Heart left ventricle (tissue), 16 donors: Measurements from ENCODE around the gene CINP. TPM values are rescaled to one million over a fixed set of nuclear protein-coding genes. Genes with fewer than 3 reads are reported as not detected.
"Not testable (repeated sequence)": the region's sequence is repeated elsewhere in the genome, so short reads cannot be mapped to it uniquely, and the experiment has no call there.

Source experiments
- ATAC-seq, 4 donors: fragments of 200-7000 bp; cut with Tn5 transposase; one replicate each; pipeline ENCODE4 v1.9.1; 2020 to 2022; ENCODE audit warnings: moderate library complexity in 4 of 4, mild to moderate bottlenecking in 3 of 4, moderate number of reproducible peaks in 1 of 4
- DNase-seq, 5 donors: peaks; one replicate each; pipeline ENCODE4 v3.0.0-alpha.2; 2020
- H3K27ac ChIP-seq, 12 donors: fragments of 200-600 bp; sonication (generic) in 4 of 12; one replicate each; pipeline versions ENCODE4 v1.5.0 to v1.8.0; 2016 to 2022; ENCODE audit warnings: mild to moderate bottlenecking in 2 of 12
- H3K27me3 ChIP-seq, 9 donors: fragments of 200-600 bp; sonication (generic) in 2 of 9; one replicate each; pipeline versions ENCODE4 v1.5.1 to v1.8.0; 2016 to 2022; ENCODE audit warnings: mild to moderate bottlenecking in 3 of 9
- H3K36me3 ChIP-seq, 9 donors: fragments of 200-600 bp; sonication (generic) in 2 of 9; one replicate each; pipeline versions ENCODE4 v1.5.0 to v1.8.0; 2018 to 2022; ENCODE audit warnings: mild to moderate bottlenecking in 2 of 9
- H3K4me1 ChIP-seq, 12 donors: fragments of 200-600 bp; sonication (generic) in 4 of 12; one replicate each; pipeline versions ENCODE4 v1.5.0 to v1.8.0; 2016 to 2022; ENCODE audit warnings: mild to moderate bottlenecking in 3 of 12
- H3K4me3 ChIP-seq, 12 donors: fragments of 200-600 bp; sonication (generic) in 4 of 12; one replicate each; pipeline versions ENCODE4 v1.5.0 to v1.8.0; 2017 to 2022; ENCODE audit warnings: mild to moderate bottlenecking in 9 of 12, moderate library complexity in 4 of 12
- H3K9me3 ChIP-seq, 12 donors: fragments of 200-600 bp; sonication (generic) in 4 of 12; one replicate each; pipeline versions ENCODE4 v1.5.0 to v1.8.0; 2016 to 2022; ENCODE audit warnings: mild to moderate bottlenecking in 1 of 12
- POLR2A ChIP-seq, 2 donors: fragments of 450-650 bp; IDR thresholded peaks; one replicate each; pipeline ENCODE4 v1.6.1; 2017; ENCODE audit warnings: antibody characterized with exemption in 2 of 2, mild to moderate bottlenecking in 2 of 2, moderate library complexity in 2 of 2
- WGBS, 4 donors: extraction: QIAGEN DNeasy Blood & Tissue Kit in 2 of 4; methylation state at CpG; one replicate each; pipeline versions ENCODE4 v1.1.5 to v1.1.7; 2013 to 2018; 5-methylcytosine and 5-hydroxymethylcytosine counted together
- intact Hi-C, 10 donors: fragments of 100-400 bp; cut with DNase I; formaldehyde crosslinking; loops; one replicate each; pipeline versions ENCODE4 v1.11.1 to v1.14.2; 2022
- polyA plus RNA-seq, 2 donors: library from polyadenylated mRNA; stranded (reverse); fragments of 200-250 nt; gene quantifications; one replicate each; pipeline ENCODE4 v1.2.3, GENCODE V29; 2013
- total RNA-seq, 9 donors: library from RNA; depleted of rRNA in 2 of 9; stranded (reverse); fragments of >200 nt in 2 of 9; fragmentation: NEBNext Ultra II Directional in 3 of 9; extraction: Animal tissue kit (Norgen Biotek cat#: 25700) in 3 of 9; gene quantifications; one replicate each; pipeline versions ENCODE4 v1.1.0 to v1.2.4, GENCODE V29; 2016 to 2023
- TF ChIP-seq, protein P1 (sequence below), 12 donors: fragments of 200-600 bp; sonication (generic) in 4 of 12; IDR thresholded peaks; one replicate each; pipeline versions ENCODE4 v1.5.0 to v1.8.0; 2018 to 2022; ENCODE audit warnings: antibody characterized with exemption in 12 of 12, mild to moderate bottlenecking in 5 of 12
- donor health status: ischemic (EF 13 %, LVEDD 7.1; RV severe dilation, severe dysfunction).
- donor health status: healthy with polysubstance abuse.
- donor health status: DM: no; HTN: yes; CAD: no.
- donor health status: DM: no; HTN: no; CAD: no.
- donor health status: ischemic (EF 25% LVEDD 6.9; RV normal size, moderate dysfunction).
- donor health status: ischemic (EF 25% LVEDD 5.7; RV mildly dilated, moderate dysfunction).
- donor health status: healthy.
- donor health status: DM: yes; HTN: yes; CAD: no.
- donor health status: ischemic (EF 35%, LVEDD 5.7; RV mildly dilated, moderate dysfunction).
- donor health status: nonischemic (EF 11% LVEDD 7.7; RV severe dilation, severe dysfunction).
- donor health status: DM: yes; HTN: yes; CAD: no.
- donor health status: PGD.
- donor health status: ischemic (EF 29% LVEDD 5.4; RV normal size, mild dysfunction).
- donor health status: nonischemic (EF 23%, LVEDD 6.1; RV moderate dilation, normal function).

The CINP gene
- total and polyA plus RNA-seq, 11 donors: 26.4 to 51.6 (median 35.3) TPM

DNA sequence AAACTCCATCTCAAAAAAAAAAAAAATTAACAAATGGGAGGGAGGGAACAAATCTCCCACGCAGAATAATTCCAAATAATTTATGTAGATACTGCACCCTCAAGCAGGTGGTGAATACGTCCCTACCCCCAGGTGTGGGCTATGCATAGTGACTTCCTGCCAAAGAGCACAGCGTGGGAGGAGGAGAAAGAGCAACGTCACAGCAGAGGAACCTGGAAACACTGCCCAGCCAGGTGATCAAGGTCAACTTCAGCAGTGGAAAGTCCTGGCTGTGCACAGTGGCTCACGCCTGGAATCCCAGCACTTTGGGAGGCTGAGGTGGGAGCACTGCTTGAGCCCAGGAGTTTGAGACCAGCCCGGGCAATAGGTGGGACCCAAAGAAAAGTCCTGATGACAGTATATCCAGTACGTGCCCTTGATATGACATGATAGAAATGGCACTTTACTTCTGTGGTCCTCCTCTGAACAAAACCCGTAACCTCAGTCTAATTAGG lies 9.5 kb downstream of the CINP start:
- Histone ChIP-seq H3K27ac (no peak overlapping the region), H3K4me3 (no peak overlapping the region), H3K9me3 (no peaks in the 10 kb centered on the region), H3K27me3 (no peaks in the 10 kb centered on the region), H3K36me3 (peaks cover 0 to 94% (median 81%) of the 10 kb centered on the region in 9 donors), H3K4me1 (peaks cover 0 to 24% (median 11%) of the 10 kb centered on the region in 12 donors)
- no peak for ATAC-seq
- WGBS, 4 donors: 83 to 88% (median 84%) methylated on average over 8 of the region's 8 CpGs
- DNase-seq: no peak
- intact Hi-C loops: no loop called here
- no peak for TF ChIP-seq POLR2A (IDR thresholded peaks at IDR 0.05)
- TF ChIP-seq, protein P1, sequence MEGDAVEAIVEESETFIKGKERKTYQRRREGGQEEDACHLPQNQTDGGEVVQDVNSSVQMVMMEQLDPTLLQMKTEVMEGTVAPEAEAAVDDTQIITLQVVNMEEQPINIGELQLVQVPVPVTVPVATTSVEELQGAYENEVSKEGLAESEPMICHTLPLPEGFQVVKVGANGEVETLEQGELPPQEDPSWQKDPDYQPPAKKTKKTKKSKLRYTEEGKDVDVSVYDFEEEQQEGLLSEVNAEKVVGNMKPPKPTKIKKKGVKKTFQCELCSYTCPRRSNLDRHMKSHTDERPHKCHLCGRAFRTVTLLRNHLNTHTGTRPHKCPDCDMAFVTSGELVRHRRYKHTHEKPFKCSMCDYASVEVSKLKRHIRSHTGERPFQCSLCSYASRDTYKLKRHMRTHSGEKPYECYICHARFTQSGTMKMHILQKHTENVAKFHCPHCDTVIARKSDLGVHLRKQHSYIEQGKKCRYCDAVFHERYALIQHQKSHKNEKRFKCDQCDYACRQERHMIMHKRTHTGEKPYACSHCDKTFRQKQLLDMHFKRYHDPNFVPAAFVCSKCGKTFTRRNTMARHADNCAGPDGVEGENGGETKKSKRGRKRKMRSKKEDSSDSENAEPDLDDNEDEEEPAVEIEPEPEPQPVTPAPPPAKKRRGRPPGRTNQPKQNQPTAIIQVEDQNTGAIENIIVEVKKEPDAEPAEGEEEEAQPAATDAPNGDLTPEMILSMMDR (IDR thresholded peaks at IDR 0.05): no peak

DNA sequence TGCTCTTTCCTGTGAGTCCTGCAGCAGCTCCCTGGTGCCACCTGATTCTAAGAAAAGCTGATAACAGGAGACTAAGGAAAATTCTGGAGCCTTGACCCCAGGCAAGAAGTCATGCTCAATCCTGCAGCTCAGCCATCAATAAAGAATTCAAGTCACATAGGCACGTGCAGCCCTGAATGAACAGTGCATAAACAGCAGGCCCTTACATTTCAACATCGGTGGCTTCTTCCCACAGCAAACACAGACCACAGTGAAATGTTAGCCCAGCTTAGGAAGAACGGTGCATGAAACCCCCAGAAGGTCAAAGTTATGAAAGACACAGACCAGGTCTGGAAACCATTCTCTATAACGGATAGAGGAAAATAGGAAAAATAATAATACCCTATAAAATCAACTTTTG lies 10.5 kb downstream of the CINP start:
- ATAC-seq (no peak), DNase-seq (no peak)
- H3K27me3 ChIP-seq: no peaks in the 10 kb centered on the region
- no peak overlapping the region for H3K4me3 ChIP-seq
- TF ChIP-seq POLR2A (IDR thresholded peaks at IDR 0.05): no peak
- TF ChIP-seq, protein P1 (IDR thresholded peaks at IDR 0.05): no peak
- 77 to 92% (median 80%) methylated on average over 4 of the region's 4 CpGs for WGBS, 4 donors
- peaks cover 0 to 24% (median 11%) of the 10 kb centered on the region in 12 donors for H3K4me1 ChIP-seq
- H3K36me3 ChIP-seq: peaks cover 3 to 94% (median 81%) of the 10 kb centered on the region in 9 donors
- intact Hi-C loops: no loop called here
- peak overlapping the region; percentile 4 to 77 (median 62) for H3K27ac ChIP-seq
- H3K9me3 ChIP-seq: no peaks in the 10 kb centered on the region

DNA sequence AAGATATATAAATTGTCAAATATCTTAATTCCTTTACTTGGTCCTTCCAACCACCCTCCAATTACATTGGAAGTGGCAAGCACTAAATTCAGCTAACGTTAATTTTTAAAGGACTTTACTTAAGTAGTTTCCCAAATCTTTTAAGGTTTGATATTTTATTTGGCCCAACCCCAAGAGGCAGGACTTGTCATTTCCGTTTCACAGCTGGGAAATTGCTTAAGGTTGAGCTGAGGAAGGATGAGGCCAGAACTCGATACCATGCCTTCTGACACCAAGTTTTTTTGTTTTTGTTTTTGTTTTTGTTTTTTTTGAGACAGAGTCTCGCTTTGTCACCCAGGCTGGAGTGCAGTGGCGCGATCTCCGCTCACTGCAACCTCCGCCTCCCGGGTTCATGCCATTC lies 11.1 kb downstream of the CINP start:
- WGBS, 4 donors: 43 to 69% (median 48%) methylated on average over 9 of the region's 9 CpGs
- peak in 2 of 4 donors; percentile 65 to 86 for ATAC-seq
- Histone ChIP-seq H3K27ac (peak overlapping the region; percentile 4 to 77 (median 66)), H3K36me3 (peaks cover 3 to 94% (median 81%) of the 10 kb centered on the region in 9 donors), H3K4me3 (peak overlapping the region in 1 of 12 donors; percentile 8), H3K4me1 (peaks cover 0 to 24% (median 11%) of the 10 kb centered on the region in 12 donors)
- H3K27me3 ChIP-seq, DNase-seq, intact Hi-C loops, H3K9me3 ChIP-seq: not testable (repeated sequence)

DNA sequence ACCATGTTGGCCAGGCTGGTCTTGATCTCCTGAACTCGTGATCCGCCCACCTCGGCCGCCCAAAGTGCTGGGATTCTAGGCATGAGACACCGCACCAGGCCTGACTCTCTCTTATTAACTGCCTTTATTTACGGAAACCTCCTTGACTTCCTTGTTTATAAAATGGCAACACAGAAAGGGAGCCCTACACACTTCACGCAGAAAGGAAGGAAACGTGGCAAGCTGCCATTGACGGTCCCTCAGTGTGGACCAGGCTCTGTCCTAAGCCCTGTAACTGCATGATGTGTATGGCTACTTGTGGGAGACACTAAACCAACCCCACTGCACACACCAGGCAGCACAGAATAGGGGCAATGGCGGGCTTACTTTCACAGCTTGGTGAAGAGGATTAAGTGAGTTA lies 11.7 kb downstream of the CINP start:
- WGBS, 4 donors: 55 to 68% (median 61%) methylated on average over 9 to 10 of the region's 10 CpGs
- peaks cover 3 to 94% (median 81%) of the 10 kb centered on the region in 9 donors for H3K36me3 ChIP-seq
- no peaks in the 10 kb centered on the region for H3K27me3 ChIP-seq
- peaks cover 0 to 24% (median 11%) of the 10 kb centered on the region in 12 donors for H3K4me1 ChIP-seq
- H3K4me3 ChIP-seq: peak overlapping the region in 1 of 12 donors; percentile 4
- intact Hi-C loops: no loop called here
- ATAC-seq (peak; percentile 36 to 94 (median 65)), DNase-seq (peak in 4 of 5 donors; percentile 49 to 69 (median 60))
- no peak for TF ChIP-seq POLR2A (IDR thresholded peaks at IDR 0.05)
- TF ChIP-seq, protein P1 (IDR thresholded peaks at IDR 0.05): no peak
- H3K27ac ChIP-seq: peak overlapping the region; percentile 0 to 77 (median 66)
- no peaks in the 10 kb centered on the region for H3K9me3 ChIP-seq

DNA sequence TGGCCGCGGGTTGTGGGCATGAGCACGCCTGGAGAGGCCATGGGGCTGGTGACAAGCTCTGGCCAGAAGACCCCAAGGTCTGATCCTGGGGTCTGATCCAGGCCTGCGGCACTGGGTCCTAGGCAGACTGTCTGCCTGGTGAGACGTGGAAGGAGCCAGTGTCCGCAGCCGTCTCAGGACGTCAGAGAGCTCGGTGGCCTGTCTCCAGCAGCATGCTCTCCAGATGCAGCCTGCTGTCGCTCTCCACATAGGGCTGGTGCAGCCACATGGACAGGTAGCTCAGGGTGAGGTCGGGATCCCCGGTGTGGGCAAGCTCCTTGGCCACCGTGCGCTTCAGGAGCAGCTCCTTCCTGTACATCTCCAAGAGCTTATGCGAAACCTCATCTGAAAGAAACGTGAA lies 14.3 kb downstream of the CINP start:
- Histone ChIP-seq H3K4me3 (no peak overlapping the region), H3K36me3 (peaks cover 6 to 94% (median 81%) of the 10 kb centered on the region in 9 donors), H3K4me1 (peaks cover 0 to 24% (median 11%) of the 10 kb centered on the region in 12 donors), H3K27me3 (no peaks in the 10 kb centered on the region), H3K27ac (no peak overlapping the region), H3K9me3 (no peaks in the 10 kb centered on the region)
- WGBS, 4 donors: 87 to 93% (median 91%) methylated on average over 15 to 16 of the region's 16 CpGs
- intact Hi-C loops: no loop called here
- DNase-seq (no peak), ATAC-seq (peak in 1 of 4 donors; percentile 12)
- TF ChIP-seq, protein P1 (IDR thresholded peaks at IDR 0.05): no peak
- no peak for TF ChIP-seq POLR2A (IDR thresholded peaks at IDR 0.05)
